Measurements from ENCODE around the gene STX2.

STX2 gene

DNA sequence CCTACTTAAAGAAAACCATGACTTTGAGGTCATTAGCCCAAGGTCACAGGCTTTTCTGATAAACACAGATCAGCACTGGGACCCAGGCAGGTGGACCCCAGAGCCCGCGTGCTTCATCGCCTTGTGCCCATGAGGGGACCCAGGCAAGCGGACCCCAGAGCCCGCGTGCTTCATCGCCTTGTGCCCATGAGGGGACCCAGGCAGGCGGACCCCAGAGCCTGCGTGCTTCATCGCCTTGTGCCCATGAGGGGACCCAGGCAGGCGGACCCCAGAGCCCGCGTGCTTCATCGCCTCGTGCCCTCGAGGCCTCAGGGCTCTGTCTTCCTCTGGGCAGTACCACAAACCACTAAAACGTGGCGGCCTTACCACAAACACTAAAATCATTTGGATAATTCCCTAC, 31.7 kb downstream of the STX2 start:
- no peak overlapping the region for H3K4me3 ChIP-seq (ENCODE audit: low read length in 2 of 2)
- no peak overlapping the region for H2BK12ac ChIP-seq (ENCODE audit: low read length)
- H3K23ac ChIP-seq (ENCODE audit: low read depth, low read length, poor library complexity): no peak overlapping the region
- no peak overlapping the region for H3K4ac ChIP-seq (ENCODE audit: low read length)
- H3K4me2 ChIP-seq (ENCODE audit: insufficient read depth, low read length, poor library complexity, severe bottlenecking): no peak overlapping the region
- H3K27me3 ChIP-seq (ENCODE audit: control insufficient read depth in 3 of 3, insufficient read depth in 3 of 3, low read depth in 1 of 3, low read length in 3 of 3): no peaks in the 10 kb centered on the region
- H4K91ac ChIP-seq (ENCODE audit: low read depth, low read length, poor library complexity): no peak overlapping the region
- DNase-seq (ENCODE audit: low spot score): no peak
- no peak overlapping the region for H3K9ac ChIP-seq (ENCODE audit: low read depth, low read length, poor library complexity)
- no peak overlapping the region for H2BK120ac ChIP-seq (ENCODE audit: low read depth, low read length)
- WGBS, 2 donors (ENCODE audit: extremely low coverage in 2 of 2, insufficient read length in 2 of 2, insufficient replicate concordance in 1 of 2): no CpG with 5 or more reads among the region's 18 CpGs
- H3K79me1 ChIP-seq (ENCODE audit: low read depth, low read length): peaks cover 2% of the 10 kb centered on the region
- H2AFZ ChIP-seq (ENCODE audit: low read length): no peak overlapping the region
- H3K36me3 ChIP-seq (replicated peaks in 1 of 2; ENCODE audit: control insufficient read depth in 2 of 2, insufficient read depth in 2 of 2, low read length in 2 of 2): peaks cover 15 to 88% of the 10 kb centered on the region in 2 donors
- H2AK5ac ChIP-seq (ENCODE audit: low read depth, low read length): no peak overlapping the region
- no peaks in the 10 kb centered on the region for H3K4me1 ChIP-seq (ENCODE audit: control insufficient read depth in 2 of 2, insufficient read depth in 1 of 2, low read depth in 1 of 2, low read length in 2 of 2)
- no peak overlapping the region for H3K18ac ChIP-seq (ENCODE audit: low read length)
- H3K27ac ChIP-seq (replicated peaks; ENCODE audit: low read length): no peak overlapping the region
- no peak overlapping the region for H3K14ac ChIP-seq (ENCODE audit: low read length)
- H4K8ac ChIP-seq (ENCODE audit: low read depth, low read length): no peak overlapping the region
- no peak overlapping the region for H2BK5ac ChIP-seq (ENCODE audit: low read length)
- H2BK15ac ChIP-seq (ENCODE audit: low read length): no peak overlapping the region
- H3K9me3 ChIP-seq (replicated peaks in 1 of 2; ENCODE audit: control insufficient read depth in 2 of 2, insufficient read depth in 1 of 2, low read depth in 1 of 2, low read length in 2 of 2): no peaks in the 10 kb centered on the region

DNA sequence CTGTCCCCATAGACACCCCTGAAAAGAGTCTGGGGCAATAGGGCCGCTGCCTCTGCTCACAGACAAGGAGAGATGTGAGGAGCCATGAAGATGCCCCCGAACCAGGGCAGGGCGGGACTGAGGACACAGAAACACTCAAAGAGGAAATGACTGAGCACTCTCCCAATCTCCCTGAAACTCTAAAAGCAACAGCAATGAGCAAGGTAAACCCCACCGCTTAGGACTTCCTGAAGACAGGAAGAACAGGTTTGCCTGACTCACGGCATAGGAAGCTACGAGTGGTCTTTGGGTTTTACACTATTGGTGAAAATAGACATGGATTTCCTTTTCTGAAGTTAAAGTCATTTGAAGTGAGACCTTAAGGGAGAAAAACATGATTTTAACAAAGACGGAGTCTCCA, 32.5 kb downstream of the STX2 start:
- Histone ChIP-seq H3K36me3 (replicated peaks in 1 of 2; ENCODE audit: control insufficient read depth in 2 of 2, insufficient read depth in 2 of 2, low read length in 2 of 2) (peaks cover 15 to 88% of the 10 kb centered on the region in 2 donors), H2AK5ac (ENCODE audit: low read depth, low read length) (no peak overlapping the region)
- WGBS, 2 donors (ENCODE audit: extremely low coverage in 2 of 2, insufficient read length in 2 of 2, insufficient replicate concordance in 1 of 2): no CpG with 5 or more reads among the region's 7 CpGs

DNA sequence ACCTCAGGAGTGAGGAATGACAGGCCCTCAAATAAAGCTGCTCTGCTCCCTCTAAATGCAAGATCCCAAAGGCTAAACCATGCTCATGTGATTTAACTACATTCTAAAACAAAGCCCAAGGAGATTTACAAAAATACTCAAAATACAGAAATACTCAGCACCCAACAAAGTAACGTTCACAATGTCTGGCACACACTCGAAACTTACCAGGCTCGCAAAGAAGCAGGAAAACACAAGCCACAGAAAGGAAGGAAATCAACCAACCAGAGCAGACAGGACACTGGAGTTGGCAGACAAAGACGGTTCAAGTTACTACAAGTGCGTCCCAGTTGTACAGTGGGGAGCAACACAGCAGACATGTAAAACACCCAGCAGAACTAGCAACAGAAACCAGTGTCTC, 33.4 kb downstream of the STX2 start:
- no peak overlapping the region for H4K91ac ChIP-seq (ENCODE audit: low read depth, low read length, poor library complexity)
- H3K27ac ChIP-seq (replicated peaks; ENCODE audit: low read length): no peak overlapping the region
- H2BK120ac ChIP-seq (ENCODE audit: low read depth, low read length): no peak overlapping the region
- H3K79me1 ChIP-seq (ENCODE audit: low read depth, low read length): peaks cover 2% of the 10 kb centered on the region
- H3K23ac ChIP-seq (ENCODE audit: low read depth, low read length, poor library complexity): no peak overlapping the region
- H3K36me3 ChIP-seq (replicated peaks in 1 of 2; ENCODE audit: control insufficient read depth in 2 of 2, insufficient read depth in 2 of 2, low read length in 2 of 2): peaks cover 16 to 94% of the 10 kb centered on the region in 2 donors
- no peak overlapping the region for H3K9ac ChIP-seq (ENCODE audit: low read depth, low read length, poor library complexity)
- no peaks in the 10 kb centered on the region for H3K27me3 ChIP-seq (ENCODE audit: control insufficient read depth in 3 of 3, insufficient read depth in 3 of 3, low read depth in 1 of 3, low read length in 3 of 3)
- no peak overlapping the region for H3K4me2 ChIP-seq (ENCODE audit: insufficient read depth, low read length, poor library complexity, severe bottlenecking)
- H2BK5ac ChIP-seq (ENCODE audit: low read length): no peak overlapping the region
- H3K9me3 ChIP-seq (replicated peaks in 1 of 2; ENCODE audit: control insufficient read depth in 2 of 2, insufficient read depth in 1 of 2, low read depth in 1 of 2, low read length in 2 of 2): no peaks in the 10 kb centered on the region
- no peak overlapping the region for H3K4ac ChIP-seq (ENCODE audit: low read length)
- H3K18ac ChIP-seq (ENCODE audit: low read length): no peak overlapping the region
- no CpG with 5 or more reads among the region's 5 CpGs for WGBS, 2 donors (ENCODE audit: extremely low coverage in 2 of 2, insufficient read length in 2 of 2, insufficient replicate concordance in 1 of 2)
- no peak overlapping the region for H2AK5ac ChIP-seq (ENCODE audit: low read depth, low read length)
- DNase-seq (ENCODE audit: low spot score): no peak
- H2BK15ac ChIP-seq (ENCODE audit: low read length): no peak overlapping the region
- no peak overlapping the region for H4K8ac ChIP-seq (ENCODE audit: low read depth, low read length)
- no peaks in the 10 kb centered on the region for H3K4me1 ChIP-seq (ENCODE audit: control insufficient read depth in 2 of 2, insufficient read depth in 1 of 2, low read depth in 1 of 2, low read length in 2 of 2)
- no peak overlapping the region for H3K14ac ChIP-seq (ENCODE audit: low read length)
- no peak overlapping the region for H2BK12ac ChIP-seq (ENCODE audit: low read length)
- no peak overlapping the region for H2AFZ ChIP-seq (ENCODE audit: low read length)
- no peak overlapping the region for H3K4me3 ChIP-seq (ENCODE audit: low read length in 2 of 2)

More for the DNA sequence above, 32.5 kb downstream of the STX2 start:
- Histone ChIP-seq H3K27me3 (ENCODE audit: control insufficient read depth in 3 of 3, insufficient read depth in 3 of 3, low read depth in 1 of 3, low read length in 3 of 3) (no peaks in the 10 kb centered on the region), H2BK15ac (ENCODE audit: low read length) (no peak overlapping the region), H3K9me3 (replicated peaks in 1 of 2; ENCODE audit: control insufficient read depth in 2 of 2, insufficient read depth in 1 of 2, low read depth in 1 of 2, low read length in 2 of 2) (no peaks in the 10 kb centered on the region), H2BK120ac (ENCODE audit: low read depth, low read length) (no peak overlapping the region), H3K79me1 (ENCODE audit: low read depth, low read length) (peaks cover 2% of the 10 kb centered on the region), H3K9ac (ENCODE audit: low read depth, low read length, poor library complexity) (no peak overlapping the region), H3K4me3 (ENCODE audit: low read length in 2 of 2) (no peak overlapping the region), H3K4me2 (ENCODE audit: insufficient read depth, low read length, poor library complexity, severe bottlenecking) (no peak overlapping the region), H3K4me1 (ENCODE audit: control insufficient read depth in 2 of 2, insufficient read depth in 1 of 2, low read depth in 1 of 2, low read length in 2 of 2) (no peaks in the 10 kb centered on the region), H2BK12ac (ENCODE audit: low read length) (no peak overlapping the region), H3K18ac (ENCODE audit: low read length) (no peak overlapping the region), H2AFZ (ENCODE audit: low read length) (no peak overlapping the region), H4K8ac (ENCODE audit: low read depth, low read length) (no peak overlapping the region), H3K23ac (ENCODE audit: low read depth, low read length, poor library complexity) (no peak overlapping the region), H4K91ac (ENCODE audit: low read depth, low read length, poor library complexity) (no peak overlapping the region), H3K14ac (ENCODE audit: low read length) (no peak overlapping the region), H3K27ac (replicated peaks; ENCODE audit: low read length) (no peak overlapping the region), H3K4ac (ENCODE audit: low read length) (no peak overlapping the region), H2BK5ac (ENCODE audit: low read length) (no peak overlapping the region)
- DNase-seq (ENCODE audit: low spot score): no peak

DNA sequence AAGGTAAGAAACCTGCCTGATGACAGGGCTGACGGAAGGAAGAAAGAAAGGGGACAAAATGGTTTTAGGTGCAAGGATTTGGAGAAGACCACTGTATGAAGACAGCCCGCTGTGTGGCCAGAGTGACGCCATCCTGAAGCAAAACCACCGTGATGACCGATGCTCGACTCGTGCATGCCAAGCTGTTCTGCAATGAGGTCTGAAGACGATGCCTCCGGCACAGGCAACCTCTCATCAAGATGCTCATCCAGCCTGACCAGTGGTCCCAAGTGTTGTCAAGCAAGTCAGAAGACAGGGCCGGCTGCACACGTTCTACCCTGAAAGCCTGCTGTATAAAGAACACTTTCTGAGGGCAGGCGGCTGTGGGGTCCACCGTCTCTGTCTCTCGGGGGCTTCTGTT, 34.8 kb downstream of the STX2 start:
- Histone ChIP-seq H3K4me1 (ENCODE audit: control insufficient read depth in 2 of 2, insufficient read depth in 1 of 2, low read depth in 1 of 2, low read length in 2 of 2) (no peaks in the 10 kb centered on the region), H3K4me3 (ENCODE audit: low read length in 2 of 2) (no peak overlapping the region), H3K27me3 (ENCODE audit: control insufficient read depth in 3 of 3, insufficient read depth in 3 of 3, low read depth in 1 of 3, low read length in 3 of 3) (no peaks in the 10 kb centered on the region), H2BK120ac (ENCODE audit: low read depth, low read length) (no peak overlapping the region), H2AFZ (ENCODE audit: low read length) (no peak overlapping the region), H2BK15ac (ENCODE audit: low read length) (no peak overlapping the region), H4K91ac (ENCODE audit: low read depth, low read length, poor library complexity) (no peak overlapping the region), H3K18ac (ENCODE audit: low read length) (no peak overlapping the region), H3K79me1 (ENCODE audit: low read depth, low read length) (no peaks in the 10 kb centered on the region), H3K9ac (ENCODE audit: low read depth, low read length, poor library complexity) (no peak overlapping the region), H3K4me2 (ENCODE audit: insufficient read depth, low read length, poor library complexity, severe bottlenecking) (no peak overlapping the region), H2BK12ac (ENCODE audit: low read length) (no peak overlapping the region), H3K27ac (replicated peaks; ENCODE audit: low read length) (no peak overlapping the region), H3K14ac (ENCODE audit: low read length) (no peak overlapping the region), H3K23ac (ENCODE audit: low read depth, low read length, poor library complexity) (no peak overlapping the region), H3K9me3 (replicated peaks in 1 of 2; ENCODE audit: control insufficient read depth in 2 of 2, insufficient read depth in 1 of 2, low read depth in 1 of 2, low read length in 2 of 2) (no peaks in the 10 kb centered on the region), H3K4ac (ENCODE audit: low read length) (no peak overlapping the region), H3K36me3 (replicated peaks in 1 of 2; ENCODE audit: control insufficient read depth in 2 of 2, insufficient read depth in 2 of 2, low read length in 2 of 2) (peaks cover 15 to 97% of the 10 kb centered on the region in 2 donors), H4K8ac (ENCODE audit: low read depth, low read length) (no peak overlapping the region), H2AK5ac (ENCODE audit: low read depth, low read length) (no peak overlapping the region), H2BK5ac (ENCODE audit: low read length) (no peak overlapping the region)
- no peak for DNase-seq (ENCODE audit: low spot score)
- WGBS, 2 donors (ENCODE audit: extremely low coverage in 2 of 2, insufficient read length in 2 of 2, insufficient replicate concordance in 1 of 2): no CpG with 5 or more reads among the region's 14 CpGs
